Measurements from ENCODE around the gene PRPF38B. TPM values are rescaled to one million over a fixed set of nuclear protein-coding genes. Genes with fewer than 3 reads are reported as not detected.

Gene PRPF38B
- total and polyA plus RNA-seq, 2 of the 8 experiments (the other 6 are each of a cell fraction or from before 2014, with no cell fraction given) = 16.6 to 50.6 TPM

Other genes with a start within 250 kb of the PRPF38B start
- gene NBPF6, start 242.0 kb upstream of the PRPF38B start, total RNA-seq (2021; fragmentation: NEBNext Ultra II Directional; extraction: Animal tissue kit (Norgen Biotek cat#: 25700)) = not detected in 2 replicates
- gene NBPF6, start 242.0 kb upstream of the PRPF38B start, polyA plus RNA-seq (2011; rRNA removed) = not detected in 2 replicates
- 18.1 and 20.1 TPM in 2 replicates for gene EEIG2, start 132.2 kb upstream of the PRPF38B start, total RNA-seq (2021; fragmentation: NEBNext Ultra II Directional; extraction: Animal tissue kit (Norgen Biotek cat#: 25700))
- gene EEIG2, start 132.2 kb upstream of the PRPF38B start, polyA plus RNA-seq (2011; rRNA removed) = 2.7 and 6.1 TPM in 2 replicates
- gene HENMT1, start 31.2 kb upstream of the PRPF38B start, total RNA-seq (2021; fragmentation: NEBNext Ultra II Directional; extraction: Animal tissue kit (Norgen Biotek cat#: 25700)) = 5.6 TPM in 2 replicates
- 1.6 and 2.9 TPM in 2 replicates for gene HENMT1, start 31.2 kb upstream of the PRPF38B start, polyA plus RNA-seq (2011; rRNA removed)
- 0.13 and 0.36 TPM in 2 replicates for gene FNDC7, start 20.6 kb downstream of the PRPF38B start, total RNA-seq (2021; fragmentation: NEBNext Ultra II Directional; extraction: Animal tissue kit (Norgen Biotek cat#: 25700))
- gene FNDC7, start 20.6 kb downstream of the PRPF38B start, polyA plus RNA-seq (2011; rRNA removed) = 0.09 and 0.20 TPM in 2 replicates
- 34.3 and 38.5 TPM in 2 replicates for gene STXBP3, start 54.4 kb downstream of the PRPF38B start, total RNA-seq (2021; fragmentation: NEBNext Ultra II Directional; extraction: Animal tissue kit (Norgen Biotek cat#: 25700))
- gene STXBP3, start 54.4 kb downstream of the PRPF38B start, polyA plus RNA-seq (2011; rRNA removed) = 3.5 and 6.0 TPM in 2 replicates
- not detected in 2 replicates for gene AKNAD1, start 164.8 kb downstream of the PRPF38B start, total RNA-seq (2021; fragmentation: NEBNext Ultra II Directional; extraction: Animal tissue kit (Norgen Biotek cat#: 25700))
- not detected in 2 replicates for gene AKNAD1, start 164.8 kb downstream of the PRPF38B start, polyA plus RNA-seq (2011; rRNA removed)
- gene GPSM2, start 184.7 kb downstream of the PRPF38B start, total RNA-seq (2021; fragmentation: NEBNext Ultra II Directional; extraction: Animal tissue kit (Norgen Biotek cat#: 25700)) = 10.3 and 12.7 TPM in 2 replicates
- gene GPSM2, start 184.7 kb downstream of the PRPF38B start, polyA plus RNA-seq (2011; rRNA removed) = 3.3 and 6.5 TPM in 2 replicates

All from H1 (cell line).